Activated B cell treated with CpG ODN at 0.5 μM for 24 hours (primary cell): Measurements from ENCODE around the gene DHX58. TPM values are rescaled to one million over a fixed set of nuclear protein-coding genes. Genes with fewer than 3 reads are reported as not detected.

ENCODE experiments used
- ATAC-seq: fragments of 200-7000 bp; cut with Tn5 transposase; one replicate; pipeline ENCODE4 v1.10.0; 2021; ENCODE audit warnings: low read depth, mild to moderate bottlenecking, moderate library complexity
- CTCF ChIA-PET: fragments of 350-600 bp; sonication (Branson Sonifier 250); formaldehyde crosslinking; loops from one replicate; lab custom pipeline; 2021; ENCODE audit warnings: antibody characterized with exemption; lab: Charles Lee
- POLR2A ChIA-PET: fragments of 350-600 bp; sonication (Branson Sonifier 250); formaldehyde crosslinking; loops from one replicate; lab custom pipeline; 2021; ENCODE audit warnings: antibody characterized with exemption; lab: Charles Lee
- DNase-seq: peaks from one replicate; pipeline ENCODE4 v3.0.0; 2022
- H3K27ac Mint-ChIP-seq: one replicate; pipeline ENCODE4 v1.8.0; 2020; ENCODE audit warnings: mixed read lengths
- H3K27me3 Mint-ChIP-seq: one replicate; pipeline ENCODE4 v1.8.0; 2021; ENCODE audit warnings: mixed read lengths
- H3K36me3 Mint-ChIP-seq: one replicate; pipeline ENCODE4 v1.8.0; 2021; ENCODE audit warnings: low read depth, mixed read lengths
- H3K4me1 Mint-ChIP-seq: one replicate; pipeline ENCODE4 v1.8.0; 2021; ENCODE audit warnings: mixed read lengths
- H3K4me3 Mint-ChIP-seq: one replicate; pipeline ENCODE4 v1.8.0; 2020; ENCODE audit warnings: mild to moderate bottlenecking, mixed read lengths
- H3K9me3 Mint-ChIP-seq: one replicate; pipeline ENCODE4 v1.8.0; 2020; ENCODE audit warnings: mixed read lengths
- intact Hi-C: fragments of 100-400 bp; cut with micrococcal nuclease; formaldehyde crosslinking; loops from one replicate; pipeline ENCODE4 v1.15.1; 2024
- total RNA-seq: library from RNA; stranded (reverse); gene quantifications from 2 replicates; pipeline ENCODE4 v1.2.3, GENCODE V29; 2022
- TF ChIP-seq, protein P1 (sequence below): fragments of 200-600 bp; IDR thresholded peaks from one replicate; pipeline ENCODE4 v1.8.0; 2022; ENCODE audit warnings: antibody characterized with exemption, mild to moderate bottlenecking

The DHX58 gene
- total RNA-seq, 1 donor from 2014 or later = 22.4 TPM

GRCh38 chr17:42111871-42112551 is 503 bp downstream of the DHX58 start:
- TF ChIP-seq, protein P1, sequence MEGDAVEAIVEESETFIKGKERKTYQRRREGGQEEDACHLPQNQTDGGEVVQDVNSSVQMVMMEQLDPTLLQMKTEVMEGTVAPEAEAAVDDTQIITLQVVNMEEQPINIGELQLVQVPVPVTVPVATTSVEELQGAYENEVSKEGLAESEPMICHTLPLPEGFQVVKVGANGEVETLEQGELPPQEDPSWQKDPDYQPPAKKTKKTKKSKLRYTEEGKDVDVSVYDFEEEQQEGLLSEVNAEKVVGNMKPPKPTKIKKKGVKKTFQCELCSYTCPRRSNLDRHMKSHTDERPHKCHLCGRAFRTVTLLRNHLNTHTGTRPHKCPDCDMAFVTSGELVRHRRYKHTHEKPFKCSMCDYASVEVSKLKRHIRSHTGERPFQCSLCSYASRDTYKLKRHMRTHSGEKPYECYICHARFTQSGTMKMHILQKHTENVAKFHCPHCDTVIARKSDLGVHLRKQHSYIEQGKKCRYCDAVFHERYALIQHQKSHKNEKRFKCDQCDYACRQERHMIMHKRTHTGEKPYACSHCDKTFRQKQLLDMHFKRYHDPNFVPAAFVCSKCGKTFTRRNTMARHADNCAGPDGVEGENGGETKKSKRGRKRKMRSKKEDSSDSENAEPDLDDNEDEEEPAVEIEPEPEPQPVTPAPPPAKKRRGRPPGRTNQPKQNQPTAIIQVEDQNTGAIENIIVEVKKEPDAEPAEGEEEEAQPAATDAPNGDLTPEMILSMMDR = no peak
- Mint-ChIP-seq H3K9me3 (no peaks in the 10 kb centered on the region), H3K4me3 (peak overlapping the region; percentile 80), H3K36me3 (peaks cover 32% of the 10 kb centered on the region), H3K4me1 (peaks cover 59% of the 10 kb centered on the region), H3K27ac (peak overlapping the region; percentile 91), H3K27me3 (no peaks in the 10 kb centered on the region)
- ChIA-PET CTCF (interaction anchor here (2.1 to 10.2 kb wide), 3 partner anchors 11 to 149 kb away, joined by 7 to 110 read pairs (median 8); partner anchors contain the start of genes CNP and DNAJC7), POLR2A (interaction anchor here (0.5 to 6.7 kb wide), 12 partner anchors 9 to 280 kb away, joined by 3 to 46 read pairs (median 5); partner anchors contain the start of genes C17orf113, CNP, DNAJC7 and GHDC)
- ATAC-seq (peak; percentile 1), DNase-seq (no peak)
- intact Hi-C loops = loop anchor here (1.0 kb wide), 1 partner anchor 193 kb away; no protein-coding TSS in a partner anchor

- Mint-ChIP-seq H3K36me3 (peaks cover 27% of the 10 kb centered on the region), H3K27ac (no peak overlapping the region), H3K4me3 (no peak overlapping the region), H3K27me3 (no peaks in the 10 kb centered on the region), H3K4me1 (peaks cover 54% of the 10 kb centered on the region), H3K9me3 (no peaks in the 10 kb centered on the region)
- TF ChIP-seq, protein P1 = no peak
- intact Hi-C loops = no loop called here
- no peak for ATAC-seq
- DNase-seq = no peak
- ChIA-PET CTCF (interaction anchor here (1.4 to 2.1 kb wide), 2 partner anchors 8 to 93 kb away, joined by 3 to 7 read pairs; partner anchors contain the start of gene DNAJC7), POLR2A (interaction anchor here (0.8 to 6.7 kb wide), 8 partner anchors 8 to 148 kb away, joined by 3 to 46 read pairs (median 12); partner anchors contain the start of genes CNP, DNAJC7, KAT2A and ZNF385C)
Observed at GRCh38 chr17:42111265-42111636, 1.3 kb downstream of the DHX58 start.

DNA sequence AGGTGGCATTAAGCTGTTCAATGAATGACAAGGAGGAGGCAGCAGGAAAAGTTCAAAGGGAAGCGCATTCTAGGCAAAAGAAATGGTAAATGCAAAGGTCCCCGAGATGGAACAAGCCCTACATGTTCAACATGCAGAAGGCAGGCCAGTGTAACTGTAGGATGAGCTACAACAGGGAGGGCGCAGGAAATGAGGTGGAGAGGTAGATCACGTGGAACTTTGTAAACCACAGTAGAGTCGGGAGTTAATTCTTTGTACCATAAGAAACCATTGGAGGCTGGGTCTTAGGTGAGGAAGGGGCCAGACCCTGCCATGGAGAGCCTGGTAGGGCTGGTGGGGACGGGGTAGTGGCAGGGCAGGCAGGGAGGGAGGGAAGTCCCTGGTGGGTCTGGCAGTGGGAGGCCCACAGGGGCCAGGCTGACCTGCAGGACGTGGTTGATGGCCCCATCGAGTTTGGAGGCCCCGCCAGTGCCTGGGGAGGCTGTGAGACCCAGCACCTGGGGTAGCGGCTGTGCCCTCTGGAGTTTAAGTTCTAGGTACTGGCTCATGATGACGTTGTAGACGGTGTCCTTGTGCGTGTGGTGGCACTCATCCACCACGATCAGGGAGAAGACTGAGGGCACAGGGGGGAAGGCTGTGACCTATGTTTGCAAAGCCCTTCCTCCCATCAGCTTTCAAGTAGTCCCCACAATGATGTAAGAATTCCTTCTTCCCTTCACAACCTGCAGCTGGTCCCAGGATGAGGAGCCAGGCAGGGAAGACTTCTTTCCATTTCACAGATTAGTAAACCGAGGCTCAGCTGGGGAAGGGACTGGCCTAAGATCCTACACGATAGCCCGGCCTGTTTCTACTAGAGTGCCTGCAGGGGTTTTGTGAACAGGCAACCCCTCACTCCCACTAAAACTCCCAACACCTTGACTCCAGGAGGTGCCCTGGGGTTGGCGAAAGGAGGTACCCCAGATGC is 1.9 kb downstream of the DHX58 start:
- H3K4me3 Mint-ChIP-seq = peak overlapping the region; percentile 2
- DNase-seq = no peak
- H3K9me3 Mint-ChIP-seq = no peaks in the 10 kb centered on the region
- ChIA-PET CTCF (interaction anchor here (1.4 kb wide), 1 partner anchor 9 kb away, joined by 3 read pairs; no protein-coding TSS in a partner anchor), POLR2A (interaction anchor here (0.6 to 6.7 kb wide), 8 partner anchors 10 to 316 kb away, joined by 3 to 46 read pairs (median 4); partner anchors contain the start of genes CNP, DNAJC7 and KAT2A)
- no peak for ATAC-seq
- peak overlapping the region; percentile 15 for H3K27ac Mint-ChIP-seq
- no peaks in the 10 kb centered on the region for H3K27me3 Mint-ChIP-seq
- H3K36me3 Mint-ChIP-seq = peaks cover 29% of the 10 kb centered on the region
- peaks cover 47% of the 10 kb centered on the region for H3K4me1 Mint-ChIP-seq
- intact Hi-C loops = no loop called here
- TF ChIP-seq, protein P1 = no peak

DNA sequence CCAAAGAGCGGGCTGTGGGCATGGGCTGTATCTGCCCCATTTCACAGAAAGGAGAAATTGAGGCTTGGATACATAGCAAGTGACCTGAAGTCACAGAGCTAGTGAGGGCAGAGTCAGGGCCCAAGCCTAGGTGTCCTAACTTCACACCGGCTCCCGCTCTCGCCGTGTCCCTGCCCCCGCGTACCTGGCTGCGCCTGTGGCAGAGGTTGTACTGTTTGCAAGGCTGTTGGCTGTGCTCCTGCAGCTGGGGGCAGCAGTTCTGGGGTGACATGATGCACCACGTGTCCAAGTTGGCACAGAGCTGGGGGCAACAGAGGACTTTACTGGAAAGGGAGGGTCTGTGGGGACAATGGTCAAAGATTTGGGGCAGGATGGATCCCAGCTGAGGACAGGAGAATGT is 3.4 kb downstream of the DHX58 start:
- no peak overlapping the region for H3K27ac Mint-ChIP-seq
- H3K9me3 Mint-ChIP-seq = no peaks in the 10 kb centered on the region
- no peak overlapping the region for H3K4me3 Mint-ChIP-seq
- peaks cover 25% of the 10 kb centered on the region for H3K36me3 Mint-ChIP-seq
- intact Hi-C loops = no loop called here
- peaks cover 37% of the 10 kb centered on the region for H3K4me1 Mint-ChIP-seq
- POLR2A ChIA-PET = interaction anchor here (4.0 kb wide), 1 partner anchor 12 kb away, joined by 26 read pairs; the partner anchor contains the start of gene KAT2A
- CTCF ChIA-PET = no interaction called here
- DNase-seq (no peak), ATAC-seq (no peak)
- TF ChIP-seq, protein P1 = no peak
- H3K27me3 Mint-ChIP-seq = no peaks in the 10 kb centered on the region
